Endothelial cell (in vitro differentiated cells): ENCODE data around the gene C9orf72. TPM values are rescaled to one million over a fixed set of nuclear protein-coding genes. Genes with fewer than 3 reads are reported as not detected.

Source experiments
- DNase-seq: peaks from one replicate; pipeline ENCODE4 v3.0.0; 2021; ENCODE audit warnings: low spot score
- H3K27ac Mint-ChIP-seq: one replicate; pipeline ENCODE4 v1.8.0; 2021; ENCODE audit warnings: mixed read lengths, inconsistent platforms; ENCODE audit not compliant: unreplicated experiment
- H3K27me3 Mint-ChIP-seq: one replicate; pipeline ENCODE4 v1.8.0; 2021; ENCODE audit warnings: mild to moderate bottlenecking, moderate library complexity, mixed read lengths, inconsistent platforms; ENCODE audit not compliant: unreplicated experiment
- H3K36me3 Mint-ChIP-seq: one replicate; pipeline ENCODE4 v1.8.0; 2021; ENCODE audit warnings: mild to moderate bottlenecking, low read depth, mixed read lengths, inconsistent platforms; ENCODE audit not compliant: unreplicated experiment
- H3K4me1 Mint-ChIP-seq: one replicate; pipeline ENCODE4 v1.8.0; 2021; ENCODE audit warnings: mild to moderate bottlenecking, mixed read lengths, inconsistent platforms; ENCODE audit not compliant: unreplicated experiment
- H3K4me3 Mint-ChIP-seq: one replicate; pipeline ENCODE4 v1.8.0; 2021; ENCODE audit warnings: mild to moderate bottlenecking, mixed read lengths, inconsistent platforms; ENCODE audit not compliant: unreplicated experiment
- H3K9me3 Mint-ChIP-seq: one replicate; pipeline ENCODE4 v1.8.0; 2021; ENCODE audit warnings: mixed read lengths, inconsistent platforms; ENCODE audit not compliant: unreplicated experiment
- CTCF ChIP-seq: fragments of 200-600 bp; sonication (generic); IDR thresholded peaks from one replicate; pipeline ENCODE4 v1.5.0; 2021; ENCODE audit warnings: antibody characterized with exemption; ENCODE audit not compliant: unreplicated experiment
- total RNA-seq: library from RNA; stranded (reverse); fragmentation: NEBNext Ultra II Directional; extraction: Animal tissue kit (Norgen Biotek cat#: 25700); gene quantifications from one replicate; pipeline ENCODE4 v1.2.1, GENCODE V29; 2021; ENCODE audit not compliant: unreplicated experiment

The C9orf72 gene
- total RNA-seq, 1 donor from 2014 or later = 14.7 TPM

- Mint-ChIP-seq H3K27ac (no peak overlapping the region), H3K4me1 (peaks cover 16% of the 10 kb centered on the region), H3K4me3 (no peak overlapping the region), H3K9me3 (no peaks in the 10 kb centered on the region), H3K27me3 (no peaks in the 10 kb centered on the region), H3K36me3 (no peaks in the 10 kb centered on the region)
- DNase-seq = no peak
- TF ChIP-seq CTCF = no peak
These were observed 39.1 kb downstream of the C9orf72 start for GRCh38 chr9:27534131-27534530.

- no peak for DNase-seq
- peaks cover 3% of the 10 kb centered on the region for H3K27me3 Mint-ChIP-seq
These were observed 40.0 kb downstream of the C9orf72 start for GRCh38 chr9:27533311-27533710.

GRCh38 chr9:27532046-27532445 is 41.2 kb downstream of the C9orf72 start:
- Mint-ChIP-seq H3K4me3 (no peak overlapping the region), H3K9me3 (no peaks in the 10 kb centered on the region), H3K4me1 (peaks cover 22% of the 10 kb centered on the region), H3K36me3 (no peaks in the 10 kb centered on the region), H3K27ac (no peak overlapping the region), H3K27me3 (peaks cover 3% of the 10 kb centered on the region)
- no peak for TF ChIP-seq CTCF
- DNase-seq = no peak

More at GRCh38 chr9:27533311-27533710, 40.0 kb downstream of the C9orf72 start:
- H3K27ac Mint-ChIP-seq = no peak overlapping the region
- no peaks in the 10 kb centered on the region for H3K9me3 Mint-ChIP-seq
- no peak overlapping the region for H3K4me3 Mint-ChIP-seq
- H3K36me3 Mint-ChIP-seq = no peaks in the 10 kb centered on the region
- H3K4me1 Mint-ChIP-seq = peaks cover 16% of the 10 kb centered on the region
- no peak for TF ChIP-seq CTCF

- Mint-ChIP-seq H3K4me3 (peak overlapping the region; percentile 45), H3K27me3 (peaks cover 3% of the 10 kb centered on the region), H3K4me1 (peaks cover 22% of the 10 kb centered on the region), H3K9me3 (no peaks in the 10 kb centered on the region), H3K27ac (no peak overlapping the region), H3K36me3 (no peaks in the 10 kb centered on the region)
- no peak for TF ChIP-seq CTCF
- no peak for DNase-seq
These were observed 42.1 kb downstream of the C9orf72 start for GRCh38 chr9:27530915-27531755.
